Effector memory CD4-positive, alpha-beta T cell (primary cell): ENCODE data around the gene BICD2.

Experiments used
- DNase-seq, 3 donors: peaks; one replicate each; pipeline ENCODE4 v3.0.0-alpha.2; 2020
- H3K27ac ChIP-seq: 2 replicates; pipeline ENCODE4 v1.7.0; 2013; ENCODE audit warnings: mild to moderate bottlenecking, low read length, moderate library complexity; ENCODE audit not compliant: insufficient read depth, poor library complexity, severe bottlenecking
- H3K27me3 ChIP-seq: replicated peaks from 2 replicates; pipeline ENCODE4 v1.7.0; 2013; ENCODE audit warnings: mild to moderate bottlenecking, low read length; ENCODE audit not compliant: insufficient read depth, control insufficient read depth, poor library complexity, severe bottlenecking
- H3K36me3 ChIP-seq: 2 replicates; pipeline ENCODE4 v1.7.0; 2013; ENCODE audit warnings: mild to moderate bottlenecking, low read length, moderate library complexity; ENCODE audit not compliant: control insufficient read depth, insufficient read depth
- H3K4me1 ChIP-seq: 2 replicates; pipeline ENCODE4 v1.7.0; 2013; ENCODE audit warnings: low read length, mild to moderate bottlenecking; ENCODE audit not compliant: control insufficient read depth, insufficient read depth, poor library complexity, severe bottlenecking
- H3K4me3 ChIP-seq: 2 replicates; pipeline ENCODE4 v1.7.0; 2013; ENCODE audit warnings: low read length, low read depth, mild to moderate bottlenecking; ENCODE audit not compliant: insufficient read depth, poor library complexity, severe bottlenecking
- H3K9me3 ChIP-seq: 2 replicates; pipeline ENCODE4 v1.7.0; 2013; ENCODE audit warnings: mild to moderate bottlenecking, low read length, moderate library complexity; ENCODE audit not compliant: control insufficient read depth

The BICD2 gene

DNA sequence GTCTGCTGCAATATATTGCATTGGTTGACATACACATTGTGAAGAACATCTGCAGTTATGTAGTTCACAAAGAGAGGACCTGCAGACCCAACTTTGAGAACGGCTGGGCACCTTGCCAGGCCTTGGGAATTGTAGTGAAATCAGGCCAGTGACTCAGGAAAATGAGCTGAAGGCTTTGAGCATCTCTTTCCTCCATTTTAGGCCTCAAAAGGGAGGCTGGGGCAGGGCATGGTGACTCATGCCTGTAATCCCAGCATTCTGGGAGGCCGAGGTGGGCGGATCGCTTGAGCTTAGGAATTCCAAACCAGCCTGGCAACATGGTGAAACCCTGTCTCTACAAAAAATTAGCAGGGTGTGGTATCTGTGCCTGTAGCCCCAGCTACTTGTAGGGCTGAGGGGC lies 93.3 kb downstream of the BICD2 start:
- no peaks in the 10 kb centered on the region for H3K27me3 ChIP-seq
- no peak for DNase-seq
- no peaks in the 10 kb centered on the region for H3K36me3 ChIP-seq
- H3K4me1 ChIP-seq = peaks cover 7% of the 10 kb centered on the region
- no peak overlapping the region for H3K27ac ChIP-seq
- H3K4me3 ChIP-seq = no peak overlapping the region
- no peaks in the 10 kb centered on the region for H3K9me3 ChIP-seq

GRCh38 chr9:92669890-92670708 lies 94.5 kb downstream of the BICD2 start, which contains the start of gene IPPK:
Gene IPPK, minus strand, starts transcription at chr9:92670131. Its CDS starts 143 bp downstream, at chr9:92669988.
- peak; percentile 97 to 98 (median 97) for DNase-seq

GRCh38 chr9:92669527-92669889 lies 95.1 kb downstream of the BICD2 start:
- H3K36me3 ChIP-seq = no peaks in the 10 kb centered on the region
- H3K27me3 ChIP-seq = no peaks in the 10 kb centered on the region
- peak overlapping the region; percentile 96 for H3K27ac ChIP-seq
- DNase-seq = peak in 2 of 3 donors; percentile 26 to 50
- no peaks in the 10 kb centered on the region for H3K9me3 ChIP-seq
- peaks cover 7% of the 10 kb centered on the region for H3K4me1 ChIP-seq
- peak overlapping the region; percentile 97 for H3K4me3 ChIP-seq

More at GRCh38 chr9:92669890-92670708, 94.5 kb downstream of the BICD2 start, which contains the start of gene IPPK:
- Histone ChIP-seq H3K27me3 (no peaks in the 10 kb centered on the region), H3K36me3 (no peaks in the 10 kb centered on the region), H3K9me3 (no peaks in the 10 kb centered on the region), H3K4me3 (peak within 1 kb of the TSS; percentile 97), H3K27ac (peak within 1 kb of the TSS; percentile 96), H3K4me1 (peaks cover 7% of the 10 kb centered on the region)

- H3K4me1 ChIP-seq = peaks cover 7% of the 10 kb centered on the region
- no peaks in the 10 kb centered on the region for H3K36me3 ChIP-seq
- H3K27me3 ChIP-seq = no peaks in the 10 kb centered on the region
- H3K27ac ChIP-seq = peak overlapping the region; percentile 96
- H3K4me3 ChIP-seq = peak overlapping the region; percentile 97
- H3K9me3 ChIP-seq = no peaks in the 10 kb centered on the region
- DNase-seq = peak in 2 of 3 donors; percentile 11 to 18
Observed at GRCh38 chr9:92668746-92669526, 95.7 kb downstream of the BICD2 start.

- Histone ChIP-seq H3K4me1 (peaks cover 7% of the 10 kb centered on the region), H3K4me3 (no peak overlapping the region), H3K36me3 (peaks cover 4% of the 10 kb centered on the region), H3K27me3 (no peaks in the 10 kb centered on the region), H3K9me3 (no peaks in the 10 kb centered on the region), H3K27ac (no peak overlapping the region)
- DNase-seq = no peak
Observed at GRCh38 chr9:92666912-92667532, 97.6 kb downstream of the BICD2 start.

DNA sequence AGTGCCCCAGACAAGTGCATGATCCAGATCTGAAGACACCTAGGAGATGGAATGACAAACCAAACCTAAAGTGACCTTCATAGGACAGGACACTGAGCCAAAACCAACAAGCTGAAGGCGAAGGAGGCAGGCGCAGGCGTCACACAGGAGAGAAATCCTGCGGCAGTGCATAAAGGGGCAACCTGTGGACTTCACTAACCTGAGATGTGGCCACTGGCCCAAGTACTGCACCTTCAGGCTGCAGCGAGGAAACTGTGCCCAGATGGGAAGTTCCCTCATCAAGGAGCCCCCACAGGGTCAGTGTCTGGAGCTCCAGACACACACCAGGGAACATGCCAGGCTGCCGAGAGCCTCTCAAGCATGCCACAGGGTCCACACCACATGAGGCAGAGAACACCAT lies 98.4 kb downstream of the BICD2 start:
- H3K4me1 ChIP-seq = peaks cover 7% of the 10 kb centered on the region
- no peak overlapping the region for H3K27ac ChIP-seq
- no peak for DNase-seq
- H3K4me3 ChIP-seq = no peak overlapping the region
- peaks cover 4% of the 10 kb centered on the region for H3K36me3 ChIP-seq
- H3K9me3 ChIP-seq = no peaks in the 10 kb centered on the region
- no peaks in the 10 kb centered on the region for H3K27me3 ChIP-seq

DNA sequence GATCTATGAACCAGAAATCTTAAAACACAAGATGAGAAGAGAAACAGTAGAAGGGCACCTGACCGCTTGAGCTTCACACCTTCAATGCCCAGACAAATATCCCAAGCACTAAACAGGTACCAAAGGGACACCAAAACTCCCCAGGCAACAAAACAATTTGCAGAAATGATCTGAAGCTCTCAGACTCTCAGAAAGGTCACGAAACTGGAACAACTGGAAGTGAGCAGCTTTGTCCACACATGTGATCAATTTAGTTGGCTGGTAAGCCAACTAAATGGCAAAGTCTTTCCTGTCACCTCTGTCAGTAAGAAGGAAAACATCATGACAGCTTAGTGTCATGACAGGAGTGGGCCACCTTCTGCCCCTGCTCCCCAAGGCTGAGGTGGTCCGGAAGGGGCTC lies 98.8 kb downstream of the BICD2 start:
- Histone ChIP-seq H3K27ac (no peak overlapping the region), H3K27me3 (no peaks in the 10 kb centered on the region), H3K4me1 (peaks cover 7% of the 10 kb centered on the region), H3K36me3 (peaks cover 4% of the 10 kb centered on the region), H3K9me3 (no peaks in the 10 kb centered on the region), H3K4me3 (no peak overlapping the region)
- DNase-seq = no peak

DNA sequence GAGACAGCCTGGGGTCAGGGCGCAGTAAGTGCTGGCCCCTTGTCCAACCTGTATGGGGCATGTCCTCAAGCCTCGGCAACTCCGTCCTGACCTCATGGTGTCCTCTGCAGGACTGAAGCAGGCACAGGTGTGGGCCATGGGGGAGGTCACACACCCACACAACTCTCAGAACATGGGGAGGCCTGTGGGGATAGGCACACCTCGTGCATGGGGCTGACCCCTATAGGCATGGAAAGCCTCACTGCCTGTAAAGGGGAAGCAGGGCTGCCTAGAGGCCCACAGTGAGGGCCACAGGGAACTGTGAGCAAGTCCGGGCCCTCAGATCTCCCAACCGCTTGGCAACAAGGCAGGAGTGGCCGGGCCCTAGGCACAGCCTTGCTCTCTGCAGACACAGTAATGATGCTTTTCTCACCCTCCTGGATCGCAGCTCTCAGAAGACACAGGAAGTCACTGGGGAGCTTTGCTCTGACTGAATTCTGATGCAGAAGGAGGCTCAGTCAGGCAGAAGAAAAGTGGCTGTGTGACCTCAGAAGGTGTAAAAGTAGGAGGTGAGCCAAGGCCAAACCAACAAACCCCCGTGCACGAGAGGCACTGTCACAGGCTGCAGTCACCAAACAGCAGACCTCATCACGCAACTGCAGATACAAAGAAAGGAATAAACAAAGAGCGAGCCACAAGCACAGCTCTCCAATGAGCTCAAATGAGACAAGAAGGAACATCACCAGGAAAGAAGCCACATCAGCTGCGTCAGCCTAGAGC lies 100.1 kb downstream of the BICD2 start:
- no peak for DNase-seq
- H3K9me3 ChIP-seq = no peaks in the 10 kb centered on the region
- H3K36me3 ChIP-seq = peaks cover 4% of the 10 kb centered on the region
- H3K27me3 ChIP-seq = no peaks in the 10 kb centered on the region
- peaks cover 5% of the 10 kb centered on the region for H3K4me1 ChIP-seq
- H3K4me3 ChIP-seq = no peak overlapping the region
- H3K27ac ChIP-seq = no peak overlapping the region

DNA sequence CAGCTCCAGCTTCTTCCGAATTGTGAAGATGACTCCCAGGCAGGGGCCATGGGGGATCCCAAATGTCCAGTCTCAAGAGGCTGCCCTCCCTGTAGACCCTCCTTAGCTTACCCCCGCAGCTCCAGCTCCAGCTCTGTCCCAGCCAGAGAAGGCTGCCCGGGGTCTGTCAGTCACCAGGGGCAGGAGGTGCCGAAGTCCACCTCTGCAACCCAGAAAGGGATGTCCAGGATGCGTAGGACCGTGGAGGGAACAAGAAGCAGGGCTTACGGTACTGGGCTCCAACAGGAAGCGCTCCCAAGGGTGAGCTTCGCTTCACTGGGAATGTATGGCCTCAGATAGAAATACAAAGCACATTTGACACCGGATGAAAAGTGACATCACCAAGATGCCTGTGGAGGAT lies 100.7 kb downstream of the BICD2 start:
- DNase-seq = no peak
- H3K4me3 ChIP-seq = no peak overlapping the region
- peaks cover 4% of the 10 kb centered on the region for H3K36me3 ChIP-seq
- no peaks in the 10 kb centered on the region for H3K4me1 ChIP-seq
- no peaks in the 10 kb centered on the region for H3K9me3 ChIP-seq
- no peaks in the 10 kb centered on the region for H3K27me3 ChIP-seq
- H3K27ac ChIP-seq = no peak overlapping the region
